ENCODE measurements around the gene OLA1.

Gene OLA1

DNA sequence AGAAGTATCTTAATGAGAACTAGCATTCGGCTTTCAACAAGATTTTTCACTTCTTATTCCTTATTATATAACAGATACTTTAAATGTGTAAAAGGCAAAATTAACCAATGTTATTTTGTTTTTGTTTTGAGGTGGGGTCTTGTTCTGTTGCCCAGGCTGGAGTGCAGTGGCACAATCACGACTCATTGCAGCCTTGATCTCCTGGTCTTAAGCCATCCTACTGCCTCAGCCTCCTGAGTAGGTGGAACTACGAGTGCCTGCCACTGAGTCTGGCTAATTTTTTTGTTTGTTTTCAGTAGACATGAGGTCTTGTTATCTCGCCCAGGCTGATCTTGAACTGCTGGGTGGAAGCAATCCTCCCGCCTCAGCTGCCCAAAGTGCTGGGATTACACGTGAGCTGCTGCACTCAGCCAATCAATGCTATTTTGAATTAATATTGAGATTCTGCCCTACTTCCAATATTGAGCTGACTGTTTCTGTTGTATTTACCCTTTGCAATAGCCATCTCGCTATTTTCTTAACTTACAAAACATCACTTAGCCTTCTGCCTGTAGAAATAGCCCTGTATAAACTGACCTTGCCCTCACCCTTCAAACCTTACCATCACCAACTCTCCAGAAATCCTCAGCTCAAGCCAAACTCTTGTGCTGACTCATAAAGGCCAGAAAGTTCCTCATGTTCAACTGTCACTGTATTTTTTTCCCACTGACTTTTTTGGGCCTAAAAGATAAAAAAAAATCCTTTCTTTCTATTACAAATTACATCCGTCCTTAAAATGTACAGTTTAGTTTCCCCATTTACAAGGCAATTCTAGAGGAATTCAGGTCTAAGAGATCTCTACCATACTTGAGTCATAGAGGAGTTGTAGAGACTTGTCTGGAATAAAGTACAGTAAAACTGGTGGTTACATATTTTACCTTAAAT, 94.3 kb downstream of the OLA1 start:
- H3K27ac ChIP-seq: no peak overlapping the region
- no peak for TF ChIP-seq ZFX (IDR thresholded peaks at IDR 0.05; ENCODE audit: borderline replicate concordance)
- TF ChIP-seq, protein P1, sequence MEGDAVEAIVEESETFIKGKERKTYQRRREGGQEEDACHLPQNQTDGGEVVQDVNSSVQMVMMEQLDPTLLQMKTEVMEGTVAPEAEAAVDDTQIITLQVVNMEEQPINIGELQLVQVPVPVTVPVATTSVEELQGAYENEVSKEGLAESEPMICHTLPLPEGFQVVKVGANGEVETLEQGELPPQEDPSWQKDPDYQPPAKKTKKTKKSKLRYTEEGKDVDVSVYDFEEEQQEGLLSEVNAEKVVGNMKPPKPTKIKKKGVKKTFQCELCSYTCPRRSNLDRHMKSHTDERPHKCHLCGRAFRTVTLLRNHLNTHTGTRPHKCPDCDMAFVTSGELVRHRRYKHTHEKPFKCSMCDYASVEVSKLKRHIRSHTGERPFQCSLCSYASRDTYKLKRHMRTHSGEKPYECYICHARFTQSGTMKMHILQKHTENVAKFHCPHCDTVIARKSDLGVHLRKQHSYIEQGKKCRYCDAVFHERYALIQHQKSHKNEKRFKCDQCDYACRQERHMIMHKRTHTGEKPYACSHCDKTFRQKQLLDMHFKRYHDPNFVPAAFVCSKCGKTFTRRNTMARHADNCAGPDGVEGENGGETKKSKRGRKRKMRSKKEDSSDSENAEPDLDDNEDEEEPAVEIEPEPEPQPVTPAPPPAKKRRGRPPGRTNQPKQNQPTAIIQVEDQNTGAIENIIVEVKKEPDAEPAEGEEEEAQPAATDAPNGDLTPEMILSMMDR (IDR thresholded peaks at IDR 0.05): no peak

DNA sequence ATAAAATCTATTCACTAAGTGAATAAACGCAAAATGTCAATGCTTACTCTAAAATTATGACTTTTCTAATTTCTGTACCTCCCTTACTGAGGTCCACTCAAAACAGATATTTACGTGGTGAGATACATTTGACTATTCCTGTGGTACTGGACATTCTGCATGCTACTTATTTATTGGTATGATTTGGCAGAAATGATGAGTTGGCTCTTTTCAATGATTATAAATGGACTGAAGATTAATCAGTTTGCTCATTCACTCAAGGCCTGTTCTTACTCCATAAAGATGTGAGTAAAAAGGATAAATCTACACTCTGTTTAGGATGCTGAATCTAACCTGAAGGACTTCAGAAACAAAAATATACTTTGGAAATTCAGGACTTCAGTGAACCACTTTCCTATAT, 98.8 kb downstream of the OLA1 start:
- no peak overlapping the region for H3K27ac ChIP-seq
- TF ChIP-seq, protein P1 (IDR thresholded peaks at IDR 0.05): no peak
- no peak for TF ChIP-seq ZFX (IDR thresholded peaks at IDR 0.05; ENCODE audit: borderline replicate concordance)

DNA sequence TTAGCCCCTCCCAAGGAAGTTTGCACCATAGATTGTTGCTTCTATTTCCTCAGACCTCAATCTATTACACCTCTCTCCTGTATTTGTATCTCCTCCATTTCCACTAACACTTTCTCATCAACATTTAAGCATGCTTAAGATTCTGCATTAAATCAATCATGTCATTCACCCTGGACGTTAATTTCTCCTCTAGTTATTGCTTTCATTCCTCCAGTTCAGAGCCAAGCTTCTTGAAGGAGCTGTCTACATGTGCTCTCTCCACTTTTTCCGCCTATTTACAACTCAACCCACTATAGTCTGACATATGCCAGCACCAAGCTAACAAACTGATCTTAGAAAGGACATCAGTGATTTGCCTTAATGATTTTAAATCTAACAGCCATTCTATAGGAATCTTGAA, 99.5 kb downstream of the OLA1 start:
- no peak for TF ChIP-seq ZFX (IDR thresholded peaks at IDR 0.05; ENCODE audit: borderline replicate concordance)
- TF ChIP-seq, protein P1 (IDR thresholded peaks at IDR 0.05): no peak
- no peak overlapping the region for H3K27ac ChIP-seq

DNA sequence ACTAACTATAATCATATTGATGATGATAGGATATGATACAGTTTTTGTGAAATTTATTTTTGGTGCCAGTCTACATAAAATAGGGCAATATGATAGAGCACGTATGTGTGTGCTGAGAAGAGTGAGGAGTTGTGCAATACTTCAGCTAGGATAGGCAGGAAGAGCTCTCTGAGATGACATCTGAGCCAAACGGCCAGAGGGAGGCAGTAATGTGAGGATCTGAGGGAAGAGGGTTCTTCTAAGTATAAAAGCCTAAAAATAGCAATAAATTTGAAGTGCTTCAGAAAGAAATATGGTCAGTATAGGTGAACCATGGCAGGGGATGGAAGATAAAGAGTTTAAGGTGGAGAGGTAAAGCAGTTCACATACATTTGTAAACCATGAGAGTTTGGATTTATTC, 102.5 kb downstream of the OLA1 start:
- no peak overlapping the region for H3K27ac ChIP-seq
- TF ChIP-seq, protein P1 (IDR thresholded peaks at IDR 0.05): no peak
- TF ChIP-seq ZFX (IDR thresholded peaks at IDR 0.05; ENCODE audit: borderline replicate concordance): no peak

DNA sequence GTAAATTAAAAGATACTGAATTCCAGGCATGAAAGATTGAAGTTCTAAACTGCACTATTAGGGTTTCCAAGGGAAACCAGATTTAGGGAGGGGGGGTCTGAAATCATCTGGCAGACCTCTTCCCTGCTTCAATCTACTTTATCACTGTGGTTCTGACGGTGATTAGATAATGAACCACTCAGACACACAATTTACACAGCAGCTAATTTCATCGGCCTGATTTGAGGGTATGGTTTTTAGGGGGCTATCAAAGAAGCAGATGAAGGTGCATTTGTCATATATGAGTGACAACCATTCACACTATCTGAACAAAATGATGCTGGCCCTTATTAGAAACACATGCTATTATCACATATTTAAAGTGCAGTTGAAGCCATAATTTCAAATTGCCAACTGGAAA, 106.0 kb downstream of the OLA1 start:
- no peak for TF ChIP-seq ZFX (IDR thresholded peaks at IDR 0.05; ENCODE audit: borderline replicate concordance)
- TF ChIP-seq, protein P1 (IDR thresholded peaks at IDR 0.05): no peak
- no peak overlapping the region for H3K27ac ChIP-seq

DNA sequence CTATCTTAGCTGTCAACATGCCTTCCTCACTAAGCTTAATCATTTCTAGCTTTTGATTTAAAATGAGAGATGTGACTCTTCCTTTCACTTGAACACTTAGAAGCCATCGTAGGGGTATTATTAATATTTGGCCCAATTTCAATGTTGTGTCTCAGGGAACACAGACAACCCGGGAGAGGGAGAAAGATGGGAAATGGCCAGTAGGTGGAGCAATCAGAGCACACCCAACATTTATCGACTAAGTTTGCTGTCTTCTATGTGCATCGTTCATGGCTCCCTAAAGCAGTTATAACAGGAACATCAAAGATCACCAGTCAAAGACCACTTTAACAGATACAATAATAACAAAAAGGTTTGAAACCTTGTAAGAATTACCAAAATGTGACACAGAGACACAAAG, 110.2 kb downstream of the OLA1 start:
- TF ChIP-seq ZFX (IDR thresholded peaks at IDR 0.05; ENCODE audit: borderline replicate concordance): no peak
- TF ChIP-seq, protein P1 (IDR thresholded peaks at IDR 0.05): peak; percentile 24
- no peak overlapping the region for H3K27ac ChIP-seq

DNA sequence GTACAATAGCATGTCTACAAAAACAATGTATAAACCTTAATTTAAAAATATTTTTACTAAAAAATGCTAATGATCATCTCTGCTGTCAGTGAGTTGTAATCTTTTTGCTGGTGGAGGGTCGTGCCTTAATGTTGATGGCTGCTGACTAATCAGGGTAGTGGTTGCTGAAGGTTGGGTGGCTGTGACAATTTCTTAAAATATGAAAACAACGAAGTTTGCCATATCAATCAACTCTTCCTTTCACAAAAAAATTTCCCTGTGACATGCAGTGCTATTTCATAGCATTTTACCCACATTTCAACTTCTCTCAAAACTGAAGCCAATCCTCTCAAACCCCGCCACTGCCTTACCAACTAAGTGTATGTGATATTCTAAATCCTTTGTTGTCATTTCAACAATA, 112.4 kb downstream of the OLA1 start:
- H3K27ac ChIP-seq: no peak overlapping the region
- TF ChIP-seq ZFX (IDR thresholded peaks at IDR 0.05; ENCODE audit: borderline replicate concordance): no peak
- TF ChIP-seq, protein P1 (IDR thresholded peaks at IDR 0.05): no peak
